ENCODE measurements around the gene SULT1A1. TPM values are rescaled to one million over a fixed set of nuclear protein-coding genes. Genes with fewer than 3 reads are reported as not detected.
A peak's percentile ranks its signal among the peaks of the same experiment; 100 is the strongest.
"Not testable (repeated sequence)": the region's sequence is repeated elsewhere in the genome, so short reads cannot be mapped to it uniquely, and the experiment has no call there.

The SULT1A1 gene
- 24.0 TPM for total RNA-seq

GRCh38 chr16:28609631-28610594, at the start of gene SULT1A1:
SULT1A1 (minus strand) TSS chr16:28610044; CDS start chr16:28608855, 1,189 bp downstream.
- peak in 2 of 3 donors; percentile 29 to 62 for DNase-seq (ENCODE audit: low read depth in 2 of 3, low spot score in 2 of 3)

- not testable (repeated sequence) for DNase-seq (ENCODE audit: low read depth in 2 of 3, low spot score in 2 of 3)
Observed at GRCh38 chr16:28639959-28640358, 30.1 kb upstream of the SULT1A1 start.

GRCh38 chr16:28638359-28638758, 28.5 kb upstream of the SULT1A1 start:
- not testable (repeated sequence) for DNase-seq (ENCODE audit: low read depth in 2 of 3, low spot score in 2 of 3)

GRCh38 chr16:28637765-28638164, 27.9 kb upstream of the SULT1A1 start, which contains the start of gene NPIPB8:
NPIPB8 (plus strand) TSS chr16:28638065; CDS start chr16:28638361, 296 bp downstream.
- not testable (repeated sequence) for DNase-seq (ENCODE audit: low read depth in 2 of 3, low spot score in 2 of 3)

- not testable (repeated sequence) for DNase-seq (ENCODE audit: low read depth in 2 of 3, low spot score in 2 of 3)
Observed at GRCh38 chr16:28636093-28636823, 26.4 kb upstream of the SULT1A1 start.

GRCh38 chr16:28630905-28631304, 21.1 kb upstream of the SULT1A1 start:
- not testable (repeated sequence) for DNase-seq (ENCODE audit: low read depth in 2 of 3, low spot score in 2 of 3)

- DNase-seq (ENCODE audit: low read depth in 2 of 3, low spot score in 2 of 3) = peak; percentile 37 to 58 (median 57)
Observed at GRCh38 chr16:28623172-28623711, 13.4 kb upstream of the SULT1A1 start.

GRCh38 chr16:28622532-28623171, 12.8 kb upstream of the SULT1A1 start:
- DNase-seq (ENCODE audit: low read depth in 2 of 3, low spot score in 2 of 3) = not testable (repeated sequence)

GRCh38 chr16:28621481-28622155, 11.8 kb upstream of the SULT1A1 start:
- DNase-seq (ENCODE audit: low read depth in 2 of 3, low spot score in 2 of 3) = no peak

- DNase-seq (ENCODE audit: low read depth in 2 of 3, low spot score in 2 of 3) = not testable (repeated sequence)
Observed at GRCh38 chr16:28620316-28620715, 10.5 kb upstream of the SULT1A1 start.

- DNase-seq (ENCODE audit: low read depth in 2 of 3, low spot score in 2 of 3) = no peak
Observed at GRCh38 chr16:28617874-28618273, 8.0 kb upstream of the SULT1A1 start.

- DNase-seq (ENCODE audit: low read depth in 2 of 3, low spot score in 2 of 3) = no peak
Observed at GRCh38 chr16:28616636-28617035, 6.8 kb upstream of the SULT1A1 start.

GRCh38 chr16:28616224-28616577, 6.4 kb upstream of the SULT1A1 start:
- not testable (repeated sequence) for DNase-seq (ENCODE audit: low read depth in 2 of 3, low spot score in 2 of 3)

GRCh38 chr16:28615486-28616223, 5.8 kb upstream of the SULT1A1 start:
- DNase-seq (ENCODE audit: low read depth in 2 of 3, low spot score in 2 of 3) = not testable (repeated sequence)

GRCh38 chr16:28614561-28614960, 4.7 kb upstream of the SULT1A1 start:
- not testable (repeated sequence) for DNase-seq (ENCODE audit: low read depth in 2 of 3, low spot score in 2 of 3)

- DNase-seq (ENCODE audit: low read depth in 2 of 3, low spot score in 2 of 3) = not testable (repeated sequence)
Observed at GRCh38 chr16:28613912-28614311, 4.1 kb upstream of the SULT1A1 start.

- DNase-seq (ENCODE audit: low read depth in 2 of 3, low spot score in 2 of 3) = not testable (repeated sequence)
Observed at GRCh38 chr16:28612359-28613280, 2.8 kb upstream of the SULT1A1 start.

- DNase-seq (ENCODE audit: low read depth in 2 of 3, low spot score in 2 of 3) = no peak
Observed at GRCh38 chr16:28610595-28611191, 849 bp upstream of the SULT1A1 start.

All from hematopoietic multipotent progenitor cell (in vitro differentiated cells).